PC-9 (cell line): ENCODE results near the gene COPS6. TPM values are rescaled to one million over a fixed set of nuclear protein-coding genes. Genes with fewer than 3 reads are reported as not detected.

ENCODE experiments used
- BruUV-seq: library from RNA; stranded (reverse); fragments of 400-500 nt; replicated peaks from 2 replicates; lab custom pipeline; 2021; lab: Mats Ljungman, UMichigan
- CTCF ChIA-PET: fragments of 300-600 bp; sonication (Branson Sonifier 250); formaldehyde crosslinking; loops from one replicate; lab custom pipeline; 2022; ENCODE audit warnings: antibody characterized with exemption; lab: Charles Lee
- POLR2A ChIA-PET: fragments of 300-600 bp; sonication (Branson Sonifier 250); formaldehyde crosslinking; loops from one replicate; lab custom pipeline; 2022; ENCODE audit warnings: antibody characterized with exemption; ENCODE audit not compliant: unreplicated experiment; lab: Charles Lee
- DNase-seq, 2 experiments: peaks; one replicate each; pipeline versions ENCODE4 v3.0.0 to v3.0.0-alpha.2; 2015 to 2022; ENCODE audit warnings: mixed read lengths in 1 of 2
- H2AFZ ChIP-seq: fragments of 200-600 bp; sonication (generic); 2 replicates; pipeline ENCODE4 v1.8.1; 2017; ENCODE audit warnings: antibody characterized with exemption
- H3F3A ChIP-seq: fragments of 200-600 bp; sonication (generic); 2 replicates; pipeline ENCODE4 v1.8.1; 2017; ENCODE audit warnings: antibody characterized with exemption, mild to moderate bottlenecking, low read depth; ENCODE audit not compliant: insufficient read depth
- H3K27ac ChIP-seq: fragments of 200-600 bp; sonication (generic); 2 replicates; pipeline ENCODE4 v1.6.1; 2016; ENCODE audit warnings: mixed run types
- H3K27me3 ChIP-seq: fragments of 200-600 bp; sonication (generic); 2 replicates; pipeline ENCODE4 v1.6.1; 2016; ENCODE audit warnings: low read depth, mixed run types; ENCODE audit not compliant: insufficient read depth
- H3K36me3 ChIP-seq: fragments of 200-600 bp; sonication (generic); 2 replicates; pipeline ENCODE4 v1.6.1; 2016; ENCODE audit warnings: low read depth, mixed run types
- H3K4me1 ChIP-seq: fragments of 200-600 bp; sonication (generic); replicated peaks from 2 replicates; pipeline ENCODE4 v1.6.1; 2016; ENCODE audit warnings: mixed run types; ENCODE audit not compliant: insufficient read depth
- H3K4me2 ChIP-seq: fragments of 200-600 bp; sonication (generic); 2 replicates; pipeline ENCODE4 v1.6.1; 2017; ENCODE audit warnings: mixed run types
- H3K4me3 ChIP-seq: fragments of 200-600 bp; sonication (generic); 2 replicates; pipeline ENCODE4 v1.6.1; 2016; ENCODE audit warnings: mixed run types
- H3K79me2 ChIP-seq: fragments of 200-600 bp; sonication (generic); 2 replicates; pipeline ENCODE4 v1.6.1; 2017; ENCODE audit warnings: low read depth, mixed run types
- H3K9me2 ChIP-seq: fragments of 200-600 bp; sonication (generic); 2 replicates; pipeline ENCODE4 v1.8.1; 2017; ENCODE audit warnings: mild to moderate bottlenecking; ENCODE audit not compliant: insufficient read depth
- H3K9me3 ChIP-seq: fragments of 200-600 bp; sonication (generic); 2 replicates; pipeline ENCODE4 v1.8.1; 2016; ENCODE audit warnings: low read depth; ENCODE audit not compliant: insufficient read depth
- H4K20me1 ChIP-seq: fragments of 200-600 bp; sonication (generic); 2 replicates; pipeline ENCODE4 v1.8.1; 2017; ENCODE audit not compliant: insufficient read depth
- EZH2 ChIP-seq: fragments of 200-600 bp; sonication (generic); IDR thresholded peaks from 2 replicates; pipeline ENCODE4 v1.8.0; 2017; ENCODE audit warnings: antibody characterized with exemption, low read depth
- intact Hi-C: fragments of 100-400 bp; cut with micrococcal nuclease; formaldehyde crosslinking; loops from one replicate; pipeline ENCODE4 v1.10.0; 2022; ENCODE audit not compliant: unreplicated experiment
- total RNA-seq: library from RNA; stranded (reverse); gene quantifications from 2 replicates; pipeline ENCODE4 v1.2.3, GENCODE V29; 2021
- TF ChIP-seq, protein P1 (sequence below): fragments of 200-600 bp; sonication (generic); conservative IDR thresholded peaks from 2 replicates; pipeline ENCODE4 v1.6.1; 2017; ENCODE audit warnings: mixed run types, antibody characterized with exemption, mild to moderate bottlenecking, moderate library complexity

COPS6 gene
- total RNA-seq, 1 experiment from 2014 or later = 145 TPM

DNA sequence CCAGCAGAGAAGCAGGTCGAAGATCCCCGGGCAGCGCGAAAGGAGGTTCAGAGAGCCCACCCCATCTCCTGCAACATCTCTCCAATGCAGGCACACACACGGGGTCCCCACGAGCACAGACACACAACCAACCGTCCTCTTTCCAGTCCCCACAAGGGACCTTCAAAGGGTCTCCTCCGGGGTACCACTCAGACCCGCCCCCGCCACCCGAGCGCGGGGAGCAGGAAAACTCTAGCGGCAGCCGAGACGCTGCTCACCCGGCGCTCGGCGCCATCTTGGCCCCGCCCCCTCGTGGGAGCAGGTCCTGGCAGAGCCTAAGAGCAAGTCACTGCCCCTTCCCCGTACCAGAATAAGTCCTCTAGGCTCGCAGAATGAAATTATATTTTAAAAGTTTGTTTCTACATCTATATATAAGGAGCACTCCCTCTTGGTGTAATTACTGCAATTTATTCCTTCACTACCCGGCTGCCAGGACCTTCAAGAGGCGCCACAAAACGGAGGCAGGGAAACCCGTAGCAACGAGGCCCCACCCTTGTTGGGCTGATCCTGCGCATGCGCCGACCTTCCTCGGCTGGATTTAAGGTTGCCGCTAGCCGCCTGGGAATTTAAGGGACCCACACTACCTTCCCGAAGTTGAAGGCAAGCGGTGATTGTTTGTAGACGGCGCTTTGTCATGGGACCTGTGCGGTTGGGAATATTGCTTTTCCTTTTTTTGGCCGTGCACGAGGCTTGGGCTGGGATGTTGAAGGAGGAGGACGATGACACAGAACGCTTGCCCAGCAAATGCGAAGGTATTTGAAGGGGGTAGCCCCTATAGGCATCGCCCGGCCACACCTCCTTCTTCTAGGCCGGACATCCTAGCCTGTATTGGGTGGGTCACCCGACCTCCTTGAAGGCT lies 30.6 kb downstream of the COPS6 start, which contains the start of the genes CNPY4 and TAF6:
CNPY4 (plus strand) TSS at position 563 of the 898 bp plus-strand sequence; CDS start at position 674, 111 bp downstream.
TAF6 (minus strand) TSS at position 287 of the 898 bp plus-strand sequence. CDS start 5,149 bp downstream, outside the sequence.
- Histone ChIP-seq H3K27ac (peak within 1 kb of the TSS; percentile 52), H4K20me1 (no peaks in the 10 kb centered on the region), H3K9me2 (no peaks in the 10 kb centered on the region), H3K79me2 (no peaks in the 10 kb centered on the region), H3F3A (no peaks in the 10 kb centered on the region; the same call in 1 of the 2 replicates), H3K4me1 (peaks cover 5% of the 10 kb centered on the region; the same call in 1 of the 2 replicates), H3K4me3 (peak within 1 kb of the TSS; percentile 76), H3K36me3 (no peaks in the 10 kb centered on the region), H3K9me3 (no peaks in the 10 kb centered on the region), H3K4me2 (peak within 1 kb of the TSS; percentile 87), H3K27me3 (no peaks in the 10 kb centered on the region), H2AFZ (peak within 1 kb of the TSS; percentile 89)
- intact Hi-C loops = loop anchor here (1.0 kb wide), 1 partner anchor 18 kb away; the partner anchor contains the start of genes AP4M1 and MCM7
- peak; percentile 86 to 96 for DNase-seq
- no TSS peak for BruUV-seq
- TF ChIP-seq, protein P1, sequence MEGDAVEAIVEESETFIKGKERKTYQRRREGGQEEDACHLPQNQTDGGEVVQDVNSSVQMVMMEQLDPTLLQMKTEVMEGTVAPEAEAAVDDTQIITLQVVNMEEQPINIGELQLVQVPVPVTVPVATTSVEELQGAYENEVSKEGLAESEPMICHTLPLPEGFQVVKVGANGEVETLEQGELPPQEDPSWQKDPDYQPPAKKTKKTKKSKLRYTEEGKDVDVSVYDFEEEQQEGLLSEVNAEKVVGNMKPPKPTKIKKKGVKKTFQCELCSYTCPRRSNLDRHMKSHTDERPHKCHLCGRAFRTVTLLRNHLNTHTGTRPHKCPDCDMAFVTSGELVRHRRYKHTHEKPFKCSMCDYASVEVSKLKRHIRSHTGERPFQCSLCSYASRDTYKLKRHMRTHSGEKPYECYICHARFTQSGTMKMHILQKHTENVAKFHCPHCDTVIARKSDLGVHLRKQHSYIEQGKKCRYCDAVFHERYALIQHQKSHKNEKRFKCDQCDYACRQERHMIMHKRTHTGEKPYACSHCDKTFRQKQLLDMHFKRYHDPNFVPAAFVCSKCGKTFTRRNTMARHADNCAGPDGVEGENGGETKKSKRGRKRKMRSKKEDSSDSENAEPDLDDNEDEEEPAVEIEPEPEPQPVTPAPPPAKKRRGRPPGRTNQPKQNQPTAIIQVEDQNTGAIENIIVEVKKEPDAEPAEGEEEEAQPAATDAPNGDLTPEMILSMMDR = no peak
- TF ChIP-seq EZH2 = no peak
- ChIA-PET POLR2A (interaction anchor here (0.6 kb wide), 1 partner anchor 25 kb away, joined by 3 read pairs; no protein-coding TSS in a partner anchor), CTCF (no interaction called here)

DNA sequence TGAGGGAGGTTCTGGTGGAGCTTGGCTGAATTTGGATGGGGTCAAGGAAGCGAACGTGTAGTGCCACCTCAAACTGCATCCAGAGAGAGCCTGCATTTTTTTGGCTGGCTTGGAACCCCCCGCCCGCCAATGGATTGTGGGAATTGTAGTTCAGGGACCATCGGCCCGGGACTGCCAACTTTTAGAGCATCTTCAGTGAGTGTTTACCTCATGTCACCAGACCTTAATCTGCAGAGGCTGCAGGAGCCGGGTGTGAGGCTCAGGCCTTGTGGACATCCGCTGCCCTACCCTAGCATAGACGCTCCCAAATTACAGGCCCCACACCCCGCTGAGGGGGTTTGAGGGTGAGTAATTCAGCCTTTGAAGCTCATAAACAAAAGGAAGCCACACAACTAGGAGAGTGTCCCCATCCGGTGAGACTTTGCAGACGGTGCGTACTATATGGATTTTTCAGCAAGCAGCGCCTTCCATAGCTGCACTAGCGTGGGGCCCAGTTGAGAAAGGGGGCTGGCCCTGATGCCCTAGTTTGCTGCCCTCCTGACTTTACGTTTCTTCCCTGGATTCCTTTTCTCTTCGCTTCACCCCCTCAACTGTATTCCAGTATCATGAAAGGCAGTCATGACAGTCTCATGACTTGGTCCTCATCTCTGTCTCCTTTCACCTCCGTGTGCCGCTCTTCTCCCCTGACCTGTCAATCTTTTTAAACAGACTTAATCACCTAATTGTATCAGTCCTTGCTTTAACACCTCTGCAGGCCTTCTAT lies 31.4 kb downstream of the COPS6 start:
- Histone ChIP-seq H3K27ac (no peak overlapping the region), H3F3A (peaks cover 7% of the 10 kb centered on the region; the same call in 1 of the 2 replicates), H3K36me3 (no peaks in the 10 kb centered on the region), H3K9me3 (no peaks in the 10 kb centered on the region), H3K4me2 (peak overlapping the region; percentile 87), H3K4me3 (peak overlapping the region; percentile 76), H3K27me3 (no peaks in the 10 kb centered on the region), H2AFZ (peak overlapping the region; percentile 89), H3K79me2 (no peaks in the 10 kb centered on the region), H3K9me2 (no peaks in the 10 kb centered on the region), H4K20me1 (no peaks in the 10 kb centered on the region), H3K4me1 (peaks cover 5% of the 10 kb centered on the region; the same call in 1 of the 2 replicates)
- BruUV-seq = TSS peak; percentile 62
- intact Hi-C loops = loop anchor here (1.0 kb wide), 1 partner anchor 19 kb away; the partner anchor contains the start of genes AP4M1 and MCM7
- CTCF ChIA-PET = interaction anchor here (0.5 kb wide), 1 partner anchor 10 kb away, joined by 18 read pairs; no protein-coding TSS in a partner anchor
- peak in 1 of 2 experiments; percentile 53 for DNase-seq
- POLR2A ChIA-PET = interaction anchor here (0.6 kb wide), 1 partner anchor 25 kb away, joined by 3 read pairs; no protein-coding TSS in a partner anchor
- no peak for TF ChIP-seq EZH2
- TF ChIP-seq, protein P1 = no peak

DNA sequence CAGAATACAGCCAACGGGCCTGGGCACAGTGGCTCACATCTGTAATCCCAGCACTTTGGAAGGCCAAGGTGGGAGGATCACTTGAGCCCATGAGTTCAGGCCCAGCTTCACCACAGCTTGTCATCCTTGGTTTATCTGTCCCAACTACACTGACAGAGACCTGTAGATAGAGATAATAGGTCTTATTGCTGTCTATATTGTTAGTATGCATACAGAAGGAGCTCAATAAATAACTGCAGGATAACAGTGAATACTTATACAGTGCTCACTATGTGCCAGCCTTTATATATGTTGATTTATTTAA lies 31.9 kb downstream of the COPS6 start:
- no peak overlapping the region for H2AFZ ChIP-seq
- H3K9me3 ChIP-seq = no peaks in the 10 kb centered on the region
- no peak for TF ChIP-seq EZH2
- TF ChIP-seq, protein P1 = no peak
- H3K27me3 ChIP-seq = no peaks in the 10 kb centered on the region
- no peak for DNase-seq
- ChIA-PET CTCF (interaction anchor here (0.5 to 0.6 kb wide), 2 partner anchors 10 to 60 kb away, joined by 3 to 18 read pairs; no protein-coding TSS in a partner anchor), POLR2A (no interaction called here)
- no TSS peak for BruUV-seq
- H3K4me1 ChIP-seq = peaks cover 10% of the 10 kb centered on the region; the same call in 1 of the 2 replicates
- no peak overlapping the region for H3K27ac ChIP-seq
- H3K4me3 ChIP-seq = no peak overlapping the region
- H4K20me1 ChIP-seq = no peaks in the 10 kb centered on the region
- H3K4me2 ChIP-seq = peak overlapping the region; percentile 87
- no peaks in the 10 kb centered on the region for H3K9me2 ChIP-seq
- no peaks in the 10 kb centered on the region for H3K36me3 ChIP-seq
- intact Hi-C loops = no loop called here
- H3K79me2 ChIP-seq = peaks cover under 1% of the 10 kb centered on the region; the same call in 1 of the 2 replicates
- peaks cover 13% of the 10 kb centered on the region; the same call in 1 of the 2 replicates for H3F3A ChIP-seq
